ENCODE measurements around the gene PALLD. TPM values are rescaled to one million over a fixed set of nuclear protein-coding genes. Genes with fewer than 3 reads are reported as not detected.

PALLD gene
- total RNA-seq, 2 donors from 2014 or later: 72.1 to 195 TPM

DNA sequence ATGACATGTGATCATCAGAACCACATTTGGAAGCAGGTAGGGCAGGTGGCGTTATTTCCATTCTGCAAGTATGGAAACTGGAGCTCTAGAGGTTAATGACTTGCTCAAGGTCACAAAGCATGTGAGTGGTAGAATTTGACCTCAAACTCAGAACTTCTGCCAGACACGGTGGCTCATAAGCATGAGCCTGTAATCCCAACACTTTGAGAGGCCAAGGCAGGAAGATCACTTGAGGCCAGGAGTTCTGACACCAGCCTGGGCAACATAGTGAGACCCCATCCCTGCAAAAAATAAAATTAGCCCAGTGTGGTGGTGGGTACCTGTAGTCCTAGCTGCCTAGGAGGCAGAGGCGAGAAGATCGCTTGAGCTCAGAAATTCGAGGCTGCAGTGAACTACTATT, 139.2 kb downstream of the PALLD start:
- Histone ChIP-seq H3K4me1 (no peaks in the 10 kb centered on the region), H3K9ac (ENCODE audit: low read depth in 2 of 2, low read length in 2 of 2) (no peak overlapping the region), H3K27ac (peak overlapping the region; percentile 4), H3K4me3 (no peak overlapping the region), H3K36me3 (no peaks in the 10 kb centered on the region), H3K9me3 (no peaks in the 10 kb centered on the region), H3K27me3 (no peaks in the 10 kb centered on the region)
- intact Hi-C loops (cut with DNase I): no loop called here
- TF ChIP-seq, protein P1, sequence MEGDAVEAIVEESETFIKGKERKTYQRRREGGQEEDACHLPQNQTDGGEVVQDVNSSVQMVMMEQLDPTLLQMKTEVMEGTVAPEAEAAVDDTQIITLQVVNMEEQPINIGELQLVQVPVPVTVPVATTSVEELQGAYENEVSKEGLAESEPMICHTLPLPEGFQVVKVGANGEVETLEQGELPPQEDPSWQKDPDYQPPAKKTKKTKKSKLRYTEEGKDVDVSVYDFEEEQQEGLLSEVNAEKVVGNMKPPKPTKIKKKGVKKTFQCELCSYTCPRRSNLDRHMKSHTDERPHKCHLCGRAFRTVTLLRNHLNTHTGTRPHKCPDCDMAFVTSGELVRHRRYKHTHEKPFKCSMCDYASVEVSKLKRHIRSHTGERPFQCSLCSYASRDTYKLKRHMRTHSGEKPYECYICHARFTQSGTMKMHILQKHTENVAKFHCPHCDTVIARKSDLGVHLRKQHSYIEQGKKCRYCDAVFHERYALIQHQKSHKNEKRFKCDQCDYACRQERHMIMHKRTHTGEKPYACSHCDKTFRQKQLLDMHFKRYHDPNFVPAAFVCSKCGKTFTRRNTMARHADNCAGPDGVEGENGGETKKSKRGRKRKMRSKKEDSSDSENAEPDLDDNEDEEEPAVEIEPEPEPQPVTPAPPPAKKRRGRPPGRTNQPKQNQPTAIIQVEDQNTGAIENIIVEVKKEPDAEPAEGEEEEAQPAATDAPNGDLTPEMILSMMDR (IDR thresholded peaks at IDR 0.05): no peak
- DNase-seq: no peak

DNA sequence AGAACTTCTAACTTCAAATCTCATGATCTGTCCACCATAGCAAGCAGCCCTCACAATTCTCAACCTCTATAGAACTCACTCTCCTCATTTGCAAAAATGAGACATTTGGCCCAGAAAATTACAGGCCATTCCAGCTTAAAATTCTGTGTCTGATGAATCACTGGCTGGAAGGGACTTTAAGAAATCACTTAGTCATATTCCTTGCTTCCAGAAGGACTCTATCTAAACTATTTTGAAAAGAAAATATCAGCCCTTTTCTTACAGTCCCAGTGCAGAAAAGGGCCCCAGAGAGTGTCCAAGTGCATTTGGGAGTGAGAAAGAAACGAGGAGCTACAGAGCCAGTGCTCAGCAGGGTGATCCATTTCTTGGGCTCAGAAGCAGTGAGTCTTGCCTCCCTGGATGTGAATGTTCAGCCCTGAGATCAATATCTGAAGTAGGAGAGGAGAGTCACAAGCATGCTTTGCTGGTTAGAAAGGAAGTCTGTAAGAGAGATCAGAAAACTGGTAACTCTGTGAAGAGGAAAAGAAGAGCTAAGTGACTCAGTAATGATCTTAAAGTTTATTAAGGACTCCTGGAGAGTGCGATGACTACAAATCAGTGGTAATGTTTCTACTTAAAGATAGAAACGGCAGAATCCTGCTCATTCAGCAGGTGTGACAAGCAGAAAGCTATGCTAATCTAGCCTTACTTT, 139.8 kb downstream of the PALLD start:
- Histone ChIP-seq H3K9me3 (no peaks in the 10 kb centered on the region), H3K36me3 (no peaks in the 10 kb centered on the region), H3K9ac (ENCODE audit: low read depth in 2 of 2, low read length in 2 of 2) (no peak overlapping the region), H3K4me1 (no peaks in the 10 kb centered on the region), H3K27ac (peak overlapping the region; percentile 4), H3K4me3 (no peak overlapping the region), H3K27me3 (no peaks in the 10 kb centered on the region)
- TF ChIP-seq, protein P1 (IDR thresholded peaks at IDR 0.05): no peak
- intact Hi-C loops (cut with DNase I): no loop called here
- DNase-seq: no peak

DNA sequence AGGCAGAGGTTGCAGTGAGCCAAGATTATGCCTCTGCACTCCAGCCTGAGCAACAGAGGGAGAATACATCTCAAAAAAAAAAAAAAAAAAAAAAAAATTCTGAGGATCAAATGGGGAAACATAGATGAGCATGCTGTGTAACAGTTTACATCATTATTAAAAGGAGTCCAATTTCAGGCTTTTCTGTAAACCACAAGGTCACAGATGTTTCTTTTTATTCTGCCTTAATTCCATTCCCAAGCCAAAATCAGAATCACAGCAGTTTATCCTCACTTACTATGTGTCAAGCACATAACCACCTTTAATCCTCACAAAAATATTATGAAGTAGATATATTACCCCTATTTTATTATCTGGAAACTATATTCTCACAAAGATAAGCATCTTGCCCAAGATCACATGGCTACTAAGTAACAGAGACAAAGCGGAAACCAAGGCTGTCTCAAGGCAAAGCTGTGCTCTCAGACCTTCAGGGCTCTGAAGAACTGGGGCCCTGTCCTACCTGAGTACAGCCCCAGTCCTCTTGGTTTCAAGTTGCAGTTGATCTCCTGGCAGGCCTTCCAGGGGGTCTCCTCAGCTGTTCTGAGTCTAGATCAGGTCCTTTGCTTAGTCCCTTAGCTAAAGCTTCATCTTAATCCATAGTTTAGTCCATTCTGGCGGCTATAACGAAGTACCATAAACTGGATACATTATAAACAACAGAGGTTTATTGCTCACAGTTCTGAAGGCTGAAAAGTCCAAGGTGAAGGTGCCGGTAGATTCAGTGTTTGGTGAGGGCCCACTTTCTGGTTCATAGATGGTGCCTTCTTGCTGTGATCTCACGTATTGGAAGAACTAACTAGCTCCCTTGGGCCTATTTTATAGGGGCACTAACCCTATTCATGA, 141.3 kb downstream of the PALLD start:
- Histone ChIP-seq H3K36me3 (no peaks in the 10 kb centered on the region), H3K9ac (ENCODE audit: low read depth in 2 of 2, low read length in 2 of 2) (no peak overlapping the region), H3K27ac (no peak overlapping the region), H3K9me3 (no peaks in the 10 kb centered on the region), H3K4me1 (no peaks in the 10 kb centered on the region), H3K27me3 (no peaks in the 10 kb centered on the region), H3K4me3 (no peak overlapping the region)
- TF ChIP-seq, protein P1 (IDR thresholded peaks at IDR 0.05): no peak
- no peak for DNase-seq
- intact Hi-C loops (cut with DNase I): no loop called here

DNA sequence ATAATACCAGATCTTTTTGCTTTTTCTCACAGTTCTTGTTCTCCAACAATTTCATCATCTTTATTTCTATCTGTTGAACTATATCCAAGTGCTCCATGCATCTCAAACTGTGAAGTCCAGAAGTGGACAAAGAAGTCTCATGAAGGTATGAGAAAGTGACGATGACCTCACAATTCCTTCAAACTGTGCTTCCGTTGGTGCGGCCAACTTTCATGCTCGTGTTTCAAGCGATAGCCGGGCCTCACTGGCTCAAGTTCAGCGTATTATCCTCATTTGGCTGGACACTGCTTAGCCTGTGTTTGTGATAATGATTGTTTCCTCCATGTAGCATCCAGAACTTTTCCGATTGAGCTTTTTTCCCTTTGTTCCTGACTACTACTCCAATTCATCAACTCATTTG, 143.1 kb downstream of the PALLD start:
- no peaks in the 10 kb centered on the region for H3K27me3 ChIP-seq
- no peak for DNase-seq
- no peak overlapping the region for H3K27ac ChIP-seq
- intact Hi-C loops (cut with DNase I): no loop called here
- no peak overlapping the region for H3K9ac ChIP-seq (ENCODE audit: low read depth in 2 of 2, low read length in 2 of 2)
- TF ChIP-seq, protein P1 (IDR thresholded peaks at IDR 0.05): no peak
- no peak overlapping the region for H3K4me3 ChIP-seq
- no peaks in the 10 kb centered on the region for H3K36me3 ChIP-seq
- no peaks in the 10 kb centered on the region for H3K9me3 ChIP-seq
- H3K4me1 ChIP-seq: no peaks in the 10 kb centered on the region

DNA sequence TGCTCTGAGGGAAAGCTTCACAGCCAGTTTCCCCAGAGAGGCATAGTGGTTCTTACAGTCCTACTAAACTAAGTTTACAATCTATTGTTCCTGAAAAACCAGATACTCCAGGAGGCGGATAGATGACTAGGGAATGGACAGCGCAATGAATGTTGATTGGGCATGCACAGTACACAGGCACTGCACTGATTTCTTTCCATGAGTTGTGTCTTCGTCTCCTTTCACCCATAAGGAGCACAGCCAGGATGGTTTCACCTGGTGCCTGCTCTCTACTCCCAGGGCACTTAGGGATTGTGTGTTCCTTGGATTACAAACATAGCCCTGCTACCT, 144.9 kb downstream of the PALLD start:
- no peaks in the 10 kb centered on the region for H3K4me1 ChIP-seq
- TF ChIP-seq, protein P1 (IDR thresholded peaks at IDR 0.05): no peak
- no peak overlapping the region for H3K4me3 ChIP-seq
- no peak for DNase-seq
- H3K9ac ChIP-seq (ENCODE audit: low read depth in 2 of 2, low read length in 2 of 2): no peak overlapping the region
- no peaks in the 10 kb centered on the region for H3K9me3 ChIP-seq
- intact Hi-C loops (cut with DNase I): no loop called here
- H3K27ac ChIP-seq: no peak overlapping the region
- no peaks in the 10 kb centered on the region for H3K36me3 ChIP-seq
- no peaks in the 10 kb centered on the region for H3K27me3 ChIP-seq

Measured in colonic mucosa (tissue), 4 donors.